GM21737 (cell line): ENCODE data around the gene TMEM115.

ENCODE experiments used
- ATAC-seq: cut with Tn5 transposase; IDR thresholded peaks from one replicate; pipeline ENCODE4 v1.9.1; 2021; ENCODE audit warnings: mild to moderate bottlenecking, moderate library complexity; ENCODE audit not compliant: unreplicated experiment

Gene TMEM115

DNA sequence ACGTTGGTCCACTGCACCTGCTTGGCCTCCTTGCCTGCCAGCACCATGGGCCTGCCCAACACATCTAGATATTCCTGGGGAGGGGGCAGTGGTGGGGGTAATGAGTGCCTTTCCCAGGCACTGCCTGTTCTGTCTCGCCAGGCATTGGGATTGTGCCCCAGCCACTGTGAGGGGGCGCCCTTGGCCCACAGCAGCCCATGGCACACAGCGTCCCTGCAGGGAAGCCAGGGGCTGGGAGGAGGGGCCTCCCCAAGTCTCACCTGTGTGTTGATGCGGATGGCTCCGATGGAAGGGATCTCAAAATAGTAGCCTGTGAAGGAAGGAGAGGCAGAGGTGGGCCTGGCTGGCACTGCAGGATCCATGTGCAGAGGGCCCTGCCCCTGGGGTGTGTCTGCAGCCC, 18.7 kb upstream of the TMEM115 start:
- no peak for ATAC-seq

DNA sequence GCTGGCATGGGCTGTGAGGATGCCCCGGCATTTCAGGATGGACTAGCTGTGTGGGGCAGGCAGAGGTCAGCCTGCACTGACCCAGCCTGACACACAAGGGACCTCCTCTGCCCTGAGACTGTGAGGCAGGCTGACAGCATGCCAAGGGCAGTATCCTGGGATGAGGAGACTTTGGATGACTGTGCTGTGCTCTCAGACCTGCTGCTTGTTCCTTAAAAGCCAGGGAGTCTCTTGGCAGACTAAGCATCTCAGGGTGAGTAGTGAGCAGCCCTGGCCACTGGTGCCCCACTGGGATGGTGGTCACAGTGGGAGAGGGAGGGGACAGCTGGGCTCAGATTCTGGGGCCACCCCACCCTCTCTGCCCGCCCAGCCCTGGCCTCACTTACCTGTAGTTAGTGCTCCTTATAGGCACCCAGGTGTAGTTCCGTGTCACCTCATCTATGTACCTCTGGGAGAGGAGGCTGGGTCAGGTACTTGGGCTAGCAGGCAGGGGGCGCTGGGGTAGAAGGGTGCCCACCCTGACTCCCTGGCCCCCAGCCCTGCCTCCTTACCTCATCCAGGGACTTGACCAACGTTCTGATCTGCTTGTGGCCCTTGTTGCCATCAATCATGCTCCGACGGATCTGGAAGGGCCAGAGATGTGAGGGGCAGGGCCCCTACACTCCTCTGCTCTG, 16.1 kb upstream of the TMEM115 start:
- no peak for ATAC-seq

DNA sequence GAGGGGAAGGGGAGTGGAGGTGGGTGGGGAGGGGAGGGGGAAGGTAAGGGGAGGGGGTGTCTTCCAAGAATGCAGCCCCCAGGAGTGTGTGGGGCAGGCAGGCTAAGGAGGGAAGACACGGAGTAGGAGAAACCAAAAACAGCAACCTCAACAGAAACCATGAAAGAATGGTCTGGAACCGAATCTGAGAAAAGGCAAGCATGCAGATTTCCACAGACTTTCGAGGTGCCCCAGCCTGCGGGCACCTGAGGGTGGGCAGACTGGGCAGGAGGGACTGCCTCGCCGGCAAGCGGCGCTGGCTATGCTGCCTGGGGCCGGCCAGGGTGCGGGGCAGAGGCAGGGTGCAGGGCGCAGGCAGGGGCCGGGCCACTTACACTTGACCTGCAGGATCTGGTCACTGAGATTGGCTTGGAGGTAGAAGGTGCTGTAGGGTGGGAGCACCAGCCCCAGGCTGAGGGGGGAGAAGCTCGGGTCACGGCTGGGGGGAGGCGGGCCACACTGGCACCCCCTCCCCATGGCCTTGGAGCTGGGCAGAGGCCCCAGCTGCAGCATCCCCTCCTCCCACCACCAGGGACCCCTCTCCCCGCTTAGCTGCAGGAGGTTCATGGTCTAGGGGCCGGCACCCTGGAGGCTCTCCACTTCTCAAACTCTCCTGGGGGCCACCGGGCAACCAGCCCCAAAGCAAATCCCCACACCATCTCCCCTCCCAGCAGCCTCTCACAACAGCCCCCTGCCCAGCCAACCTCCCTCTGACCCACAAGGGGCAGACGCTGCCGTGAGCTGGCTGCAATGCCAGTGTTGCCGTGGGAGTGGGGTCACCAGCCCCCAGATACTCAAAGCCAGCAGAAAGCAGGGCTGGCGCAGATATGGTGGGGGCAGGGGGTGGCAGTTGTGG, 15.3 kb upstream of the TMEM115 start:
- ATAC-seq, result no peak

DNA sequence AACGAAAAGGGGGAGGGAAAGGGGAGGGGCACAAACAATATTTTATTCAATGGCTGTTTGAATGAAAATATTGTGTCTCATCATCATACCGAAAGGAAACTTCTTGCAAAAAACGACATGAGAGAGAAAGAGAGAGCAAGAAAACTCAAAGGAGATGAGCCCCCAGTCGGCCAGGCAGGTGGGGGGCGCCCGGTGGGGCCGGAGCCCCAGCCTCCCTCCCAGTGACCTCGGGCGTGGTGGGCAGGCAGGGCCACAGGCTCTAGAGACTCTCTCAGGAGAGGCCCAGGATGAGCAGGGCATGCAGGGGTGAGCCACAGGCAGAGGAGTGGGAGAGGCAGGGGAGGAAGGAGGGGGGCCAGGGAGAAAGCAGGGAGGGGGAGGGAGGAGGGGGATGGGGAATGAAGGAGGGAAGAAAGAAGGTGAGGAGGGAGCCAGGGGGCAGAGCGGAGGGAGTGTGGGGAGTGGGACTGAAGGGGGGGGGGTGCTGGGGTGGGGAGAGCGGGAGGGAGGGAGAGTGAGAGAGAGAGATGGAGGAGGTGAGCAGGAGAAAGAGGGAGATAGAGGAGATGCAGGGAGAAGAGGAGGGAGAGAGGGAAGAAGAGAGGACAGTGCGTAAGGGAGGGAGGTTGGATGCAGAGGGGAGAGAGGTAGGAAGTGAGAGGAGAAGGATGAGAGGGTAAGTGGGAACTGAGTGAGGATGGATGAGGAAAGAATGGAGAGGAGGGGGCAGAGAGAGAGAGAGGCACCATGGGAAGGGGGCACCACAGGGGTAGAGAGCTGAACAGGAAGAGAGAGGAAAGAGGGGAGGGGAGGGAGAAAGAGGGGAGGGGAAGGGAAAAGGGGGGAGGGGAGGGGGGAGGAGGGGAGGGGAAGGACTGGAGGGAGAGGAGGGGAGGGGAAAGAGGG, 14.1 kb upstream of the TMEM115 start:
- no peak for ATAC-seq

DNA sequence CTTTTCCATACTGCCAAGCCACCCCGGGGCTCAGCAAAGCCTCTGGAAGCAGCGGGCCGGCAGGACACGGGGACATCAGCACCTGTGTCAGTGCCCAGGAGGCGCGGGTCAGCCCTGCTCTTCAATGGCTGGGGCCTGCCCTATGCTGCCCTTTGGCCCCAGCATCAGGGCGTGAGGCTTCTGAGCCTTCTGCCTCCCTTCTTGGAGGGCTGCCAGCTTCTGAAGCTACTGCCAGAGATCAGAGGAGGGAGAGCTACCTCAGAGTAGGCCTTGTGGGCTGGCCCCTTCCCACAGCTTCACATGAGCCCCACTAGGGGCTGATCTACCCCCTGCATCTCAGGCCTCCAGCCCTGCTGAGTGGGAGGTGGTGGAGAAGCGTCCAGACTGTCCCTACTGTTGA, 13.0 kb upstream of the TMEM115 start:
- no peak for ATAC-seq

DNA sequence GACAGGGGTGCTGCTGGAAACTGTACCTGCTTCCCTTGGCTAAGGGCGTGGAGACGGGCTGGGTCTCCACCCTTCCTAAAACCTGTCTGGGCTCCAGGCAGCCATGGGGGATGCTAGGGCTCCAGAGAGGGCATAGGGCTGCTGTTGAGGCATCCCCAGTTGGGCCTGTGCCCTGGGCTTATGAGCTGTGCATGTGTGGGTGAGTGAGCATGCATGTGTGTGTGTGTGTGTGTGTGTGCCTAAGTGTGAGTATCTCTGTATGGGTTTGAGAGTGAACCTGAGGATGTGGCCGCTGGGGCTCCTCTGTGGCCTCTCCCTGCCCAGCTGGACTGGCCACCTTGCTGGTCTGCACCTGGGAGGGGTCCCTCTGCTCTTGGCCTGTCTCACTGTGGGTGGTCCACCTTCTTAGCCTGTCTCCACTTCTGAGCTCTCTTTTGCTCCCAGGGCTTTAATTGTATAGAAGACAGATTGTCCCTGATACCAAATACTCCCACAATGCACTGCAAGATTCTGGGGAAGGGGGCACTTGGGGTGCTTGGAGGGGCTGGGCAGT, 11.9 kb upstream of the TMEM115 start:
- no peak for ATAC-seq

DNA sequence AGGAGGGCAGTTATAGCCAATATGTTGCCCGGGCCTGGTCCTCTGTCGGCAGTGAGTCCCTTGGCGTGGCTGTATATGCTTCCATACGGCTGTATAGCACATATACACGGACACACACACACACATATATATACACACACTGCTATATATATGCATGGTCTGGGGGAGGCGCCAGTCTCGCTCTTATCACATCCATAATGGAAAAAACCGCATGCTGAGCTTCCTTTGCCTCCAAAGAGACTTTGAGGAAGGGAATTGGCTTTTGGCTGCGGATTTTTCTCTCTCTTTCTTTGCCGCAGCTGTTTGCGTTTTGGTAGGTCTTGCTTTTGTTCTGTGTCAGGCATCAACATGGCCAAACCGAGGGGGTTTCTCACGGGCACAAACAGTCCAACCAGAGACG, 11.3 kb upstream of the TMEM115 start:
- ATAC-seq, result no peak

DNA sequence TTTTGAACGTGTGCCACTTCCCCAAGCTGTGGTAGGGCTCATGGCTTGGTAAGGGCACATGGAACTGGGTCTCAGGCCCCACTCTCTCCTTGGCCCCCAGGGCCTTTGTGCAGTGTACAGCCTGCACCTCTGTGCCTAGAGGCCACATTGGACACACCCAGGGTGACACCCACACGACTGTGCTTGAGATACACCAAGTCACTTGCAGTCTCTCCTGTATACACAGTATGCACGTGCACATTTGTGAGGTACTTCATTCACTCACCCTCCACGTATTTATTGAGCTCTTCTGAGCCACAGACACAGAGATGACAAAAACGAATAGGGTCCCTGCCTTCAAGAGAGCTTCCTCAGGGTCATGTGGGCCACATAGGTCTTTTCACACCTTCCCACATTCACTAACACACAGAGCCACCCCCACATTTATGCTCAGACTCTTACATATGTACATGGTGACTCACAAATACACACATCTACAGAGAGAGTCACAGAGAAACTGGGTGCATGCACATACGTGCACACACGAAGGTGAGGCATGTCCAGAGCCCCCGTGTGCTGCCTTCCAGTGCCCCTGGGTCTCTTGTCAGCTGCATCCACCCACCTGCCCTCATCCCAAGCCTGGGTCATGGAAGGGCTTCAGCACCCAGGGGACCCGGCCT, 9.8 kb upstream of the TMEM115 start:
- ATAC-seq, result no peak

DNA sequence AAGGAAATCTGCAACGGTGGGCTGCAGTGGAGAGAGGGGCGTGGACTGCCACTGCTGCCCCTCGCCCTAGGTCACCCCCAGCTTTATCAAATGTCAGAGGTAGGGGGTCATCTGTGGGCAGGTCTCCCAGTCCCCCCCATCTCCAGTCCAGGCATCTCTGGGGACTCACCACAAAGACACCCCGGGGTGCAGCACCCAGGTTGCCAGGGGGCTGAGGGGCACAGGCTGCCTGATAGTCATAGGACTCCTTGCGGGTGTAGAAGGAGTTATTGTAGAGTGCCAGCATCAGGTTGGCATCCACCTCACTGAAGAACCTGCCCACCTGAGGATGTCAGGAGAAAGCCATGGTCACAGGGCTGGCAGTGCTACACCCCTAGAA, 6.5 kb upstream of the TMEM115 start:
- no peak for ATAC-seq

DNA sequence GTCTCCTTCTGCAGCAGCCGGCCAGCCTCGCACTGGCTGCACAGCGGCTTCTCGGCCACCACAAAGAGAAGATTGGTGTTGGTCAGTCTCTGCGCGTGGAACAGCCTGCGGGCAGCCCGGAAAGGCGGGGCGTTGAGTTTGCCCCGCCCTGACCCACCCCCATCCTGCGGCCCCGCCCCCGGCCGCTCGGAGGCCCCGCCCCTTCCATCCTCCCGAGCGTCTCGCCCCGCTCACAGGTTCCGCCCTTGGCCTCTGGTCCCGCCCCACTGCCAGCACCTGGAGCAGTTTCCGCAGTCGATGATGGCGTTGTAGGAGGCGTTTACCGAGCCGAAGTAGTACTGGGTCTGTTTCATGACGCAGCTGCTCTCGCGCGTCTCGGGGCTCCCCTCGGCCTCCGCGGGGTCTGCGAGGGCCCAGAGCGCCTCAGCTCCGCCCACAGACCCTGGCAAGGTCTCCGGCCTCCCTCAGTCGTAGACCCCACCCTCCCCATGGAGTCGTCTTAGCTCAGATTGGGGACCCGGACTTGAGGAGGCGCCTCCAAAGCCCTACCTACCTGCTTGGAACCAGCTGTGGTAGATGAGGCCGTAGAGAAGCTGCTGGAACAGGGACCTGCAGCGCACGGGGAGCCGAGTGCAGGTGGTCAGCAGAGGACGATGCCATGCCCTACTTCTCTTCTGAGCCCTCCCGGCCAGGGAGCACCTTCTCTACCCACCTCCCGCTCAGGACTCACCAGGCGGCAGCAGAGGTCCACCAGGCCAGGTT, 5.9 kb upstream of the TMEM115 start:
- ATAC-seq, result peak; percentile 76

DNA sequence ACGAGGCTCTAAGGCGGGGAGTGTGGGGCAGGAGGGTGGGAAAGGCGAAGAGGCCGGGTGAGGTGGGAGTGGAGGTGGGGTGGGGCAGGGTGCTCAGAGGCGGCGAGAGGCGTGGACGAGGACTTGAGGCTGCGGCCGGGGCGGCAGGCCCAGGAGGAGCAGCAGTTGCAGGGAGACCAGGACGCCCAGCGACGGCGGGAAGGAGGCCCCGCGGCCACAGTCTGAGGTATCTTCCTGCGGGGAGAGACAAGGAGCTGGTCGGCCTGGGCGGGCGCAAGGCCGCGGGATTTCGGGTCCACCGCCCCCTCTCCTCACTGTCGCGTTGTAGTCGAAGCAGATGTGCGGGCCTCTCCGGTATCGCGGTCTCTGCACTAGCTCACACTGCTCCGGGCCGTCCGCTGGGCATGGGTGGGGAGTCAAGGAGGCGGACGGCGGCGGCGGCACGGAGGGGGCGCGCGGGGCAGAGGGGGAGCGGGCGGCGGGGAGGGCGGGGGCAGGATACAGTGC, 5.3 kb upstream of the TMEM115 start:
- no peak for ATAC-seq

DNA sequence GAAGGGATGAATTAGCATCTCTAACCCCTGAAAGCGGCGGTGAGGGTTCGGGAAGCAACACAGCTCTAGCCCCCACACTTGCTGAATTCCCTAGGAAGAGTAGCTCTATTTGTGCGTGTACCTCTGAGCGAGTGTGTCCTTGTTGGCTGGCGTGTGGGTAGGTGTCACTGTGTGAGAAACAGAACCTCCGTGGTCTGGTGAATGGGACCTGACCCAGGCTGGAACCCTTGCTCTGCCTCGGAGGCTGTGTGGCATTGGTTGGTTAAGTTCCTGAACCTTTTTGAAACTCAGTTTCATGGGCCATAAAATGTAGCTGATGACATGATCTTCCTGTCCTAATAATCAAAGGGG, 414 bp upstream of the TMEM115 start:
- ATAC-seq, result no peak

DNA sequence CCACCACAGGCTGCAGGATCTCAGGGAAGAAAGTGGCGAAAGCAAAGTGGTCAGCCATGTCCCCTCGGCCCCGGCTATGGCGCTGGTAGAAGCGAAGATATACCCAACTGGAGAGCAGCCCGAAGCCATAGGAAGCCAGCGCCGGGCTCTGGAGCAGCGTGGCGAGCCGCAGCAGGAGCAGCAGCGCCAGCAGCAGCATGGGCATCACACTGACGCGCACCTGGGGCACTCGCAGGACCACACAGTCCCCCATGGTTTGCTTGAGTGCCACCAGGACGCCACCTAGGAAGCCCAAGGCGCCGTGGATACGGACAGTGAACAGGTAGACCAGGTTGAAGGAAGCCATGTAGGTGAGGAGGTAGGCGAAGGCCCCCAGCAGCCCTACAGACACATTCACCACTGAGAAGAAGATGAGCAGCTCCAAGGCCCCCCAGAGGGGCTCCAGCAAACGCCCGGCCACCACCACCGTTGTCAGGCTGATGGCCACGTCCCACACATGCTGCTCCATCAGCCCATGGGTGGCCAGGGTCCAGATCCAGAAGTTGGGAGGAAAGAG, 888 bp downstream of the TMEM115 start:
- ATAC-seq, result no peak

DNA sequence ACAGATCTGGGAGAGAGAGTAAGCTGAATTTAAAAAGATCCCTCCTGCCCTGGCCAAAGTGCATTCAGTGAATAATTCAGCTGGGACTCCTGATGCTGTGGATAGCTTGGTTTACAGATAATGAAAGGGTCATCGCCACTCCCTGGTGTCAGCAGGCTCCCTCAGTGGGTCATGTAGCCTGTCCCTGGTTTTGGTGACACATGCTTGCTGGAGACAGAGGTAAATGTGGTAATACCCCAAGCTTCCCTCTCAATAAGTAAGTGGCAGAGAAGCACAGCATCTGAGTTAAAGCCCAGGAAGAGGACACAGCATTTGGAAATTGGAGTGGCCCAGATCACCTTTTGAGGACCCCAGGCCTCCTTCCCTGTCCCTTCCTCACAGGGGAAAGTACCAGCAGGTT, 1.8 kb downstream of the TMEM115 start:
- ATAC-seq, result no peak

DNA sequence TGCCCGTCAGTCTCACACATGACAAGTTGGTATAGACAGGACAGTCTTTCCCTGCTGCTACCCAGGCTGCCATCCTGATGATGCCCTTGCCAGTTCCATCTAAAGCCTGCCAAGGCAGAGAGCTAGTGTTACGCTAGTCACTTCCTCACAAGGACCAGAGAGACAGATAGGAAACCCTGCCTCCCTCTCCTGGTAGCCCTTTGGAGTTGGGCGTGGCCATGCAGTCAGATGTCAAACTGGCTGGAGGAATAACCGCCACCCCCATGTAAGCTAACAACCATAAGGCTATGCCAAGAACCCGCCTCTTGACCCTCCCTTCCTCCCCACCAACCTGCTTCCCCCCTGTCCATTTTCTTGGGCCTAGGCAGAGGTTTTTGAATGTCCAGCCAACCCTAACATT, 2.8 kb downstream of the TMEM115 start:
- ATAC-seq, result no peak

DNA sequence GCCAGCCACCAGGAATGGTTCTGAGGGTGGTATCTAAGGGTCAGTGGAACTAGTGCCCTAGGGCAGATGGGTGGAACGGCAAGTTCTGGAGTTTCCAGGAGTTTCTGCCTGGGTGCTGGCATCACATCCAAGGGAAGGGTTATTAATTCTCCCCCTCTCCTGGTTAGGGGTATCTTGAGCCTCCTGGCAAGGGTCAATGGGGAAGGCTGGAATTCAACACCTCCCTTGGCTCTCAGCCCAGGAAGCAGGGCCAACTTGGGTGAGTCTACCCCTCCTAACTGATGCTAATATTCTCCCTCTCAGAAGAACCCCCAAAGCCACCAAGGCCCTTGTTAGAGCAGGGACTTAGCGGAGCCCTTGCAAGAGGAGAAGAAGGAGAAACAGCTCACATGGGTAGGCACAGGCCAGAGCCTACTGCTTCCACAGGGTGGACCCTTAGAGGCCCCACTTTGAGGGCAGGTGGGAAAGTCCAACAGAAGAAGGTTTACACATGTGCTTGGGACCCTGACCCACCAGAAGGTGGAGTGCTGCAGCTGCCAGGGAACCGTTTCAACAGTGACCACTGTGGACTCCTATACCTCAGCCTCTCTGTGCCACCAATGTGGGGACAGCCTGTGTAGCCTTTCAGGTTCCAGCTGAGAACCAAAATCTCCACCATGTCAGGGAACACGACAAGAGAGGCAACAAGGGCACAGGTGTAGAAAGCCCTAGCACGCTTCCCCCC, 3.3 kb downstream of the TMEM115 start:
- no peak for ATAC-seq

DNA sequence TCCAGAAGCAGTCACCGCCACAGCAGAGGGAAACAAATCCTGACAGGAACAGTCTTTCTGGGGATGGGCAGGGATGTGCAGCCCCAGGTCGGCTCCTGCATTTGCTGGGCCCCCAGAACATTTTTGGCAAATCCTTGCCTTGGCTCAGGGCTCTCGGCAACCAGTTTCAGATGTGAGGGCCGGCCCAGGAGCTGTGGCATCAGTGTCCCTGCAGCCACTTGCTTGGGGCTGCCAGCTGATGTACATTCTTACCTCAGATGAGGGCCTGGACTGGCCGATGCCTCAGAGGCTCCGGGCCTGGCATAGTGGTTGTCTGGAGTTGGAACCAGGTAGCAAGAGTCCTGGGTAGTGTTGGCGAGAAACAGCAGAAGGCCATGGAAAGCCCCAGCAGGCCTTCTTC, 4.5 kb downstream of the TMEM115 start:
- no peak for ATAC-seq

DNA sequence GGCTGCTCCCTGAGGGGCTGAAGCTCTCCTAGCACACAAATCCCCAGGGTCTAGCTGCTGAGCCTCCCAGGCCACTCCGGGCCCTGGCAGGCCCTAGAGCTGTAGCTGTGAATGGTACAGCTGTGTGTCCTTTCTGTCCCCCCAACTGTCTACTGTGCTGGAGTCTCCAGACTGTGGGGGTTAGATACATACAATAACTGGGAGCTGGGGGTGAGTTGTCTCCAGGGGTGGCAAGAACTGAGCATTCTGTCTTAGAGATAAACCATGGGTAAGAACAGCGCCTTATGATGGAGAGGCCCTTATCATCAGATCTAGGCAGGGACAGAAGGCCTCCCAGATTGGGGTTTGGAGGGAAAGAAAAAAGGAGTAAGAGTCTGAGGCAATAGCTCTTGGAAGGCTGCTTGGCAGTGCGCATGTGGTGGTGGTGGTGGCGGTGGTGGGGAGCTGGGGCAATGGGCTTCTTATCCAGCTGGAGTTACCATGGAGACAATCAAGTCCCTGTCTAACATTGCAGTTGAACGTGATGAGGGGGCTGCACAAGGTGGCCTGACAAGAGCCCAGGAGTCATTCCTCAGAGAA, 5.0 kb downstream of the TMEM115 start:
- ATAC-seq, result no peak
